Left ventricle myocardium superior (tissue), 1 donor: Measurements from ENCODE around the gene ADCY1. TPM values are rescaled to one million over a fixed set of nuclear protein-coding genes. Genes with fewer than 3 reads are reported as not detected.
A peak's percentile ranks its signal among the peaks of the same experiment; 100 is the strongest.
"Not testable (repeated sequence)": the region's sequence is repeated elsewhere in the genome, so short reads cannot be mapped to it uniquely, and the experiment has no call there.

Experiments
- ATAC-seq: fragments of 200-7000 bp; cut with Tn5 transposase; one replicate; pipeline ENCODE4 v1.9.1; 2020; ENCODE audit warnings: mild to moderate bottlenecking, moderate library complexity
- DNase-seq: peaks from one replicate; pipeline ENCODE4 v3.0.0-alpha.2; 2020
- intact Hi-C: fragments of 100-400 bp; cut with micrococcal nuclease; formaldehyde crosslinking; loops from one replicate; pipeline ENCODE4 v1.11.0; 2022
- total RNA-seq: library from RNA; stranded (reverse); fragmentation: NEBNext Ultra II Directional; extraction: Animal tissue kit (Norgen Biotek cat#: 25700); gene quantifications from one replicate; pipeline ENCODE4 v1.2.1, GENCODE V29; 2021
- donor health status: DM: no; HTN: yes; CAD: no; lungs with severe emphysema.

Gene ADCY1
- total RNA-seq, 1 donor from 2014 or later: 8.9 TPM

- DNase-seq, intact Hi-C loops: not testable (repeated sequence)
- ATAC-seq: peak; percentile 79
Measured at GRCh38 chr7:45761545-45762205, 187.5 kb downstream of the ADCY1 start.

GRCh38 chr7:45762225-45762994, 188.2 kb downstream of the ADCY1 start:
- intact Hi-C loops, DNase-seq: not testable (repeated sequence)
- peak; percentile 64 for ATAC-seq

- DNase-seq: peak; percentile 100
- ATAC-seq: peak; percentile 100
- intact Hi-C loops: not testable (repeated sequence)
Measured at GRCh38 chr7:45768516-45769394, 194.6 kb downstream of the ADCY1 start.

- ATAC-seq, intact Hi-C loops, DNase-seq: not testable (repeated sequence)
Measured at GRCh38 chr7:45769626-45770025, 195.5 kb downstream of the ADCY1 start.
